ENCODE data around the gene RAB23.

RAB23 gene

GRCh38 chr6:57177545-57178265 lies 44.4 kb downstream of the RAB23 start:
- no peak for DNase-seq

GRCh38 chr6:57174511-57174907 lies 47.6 kb downstream of the RAB23 start:
- DNase-seq = no peak

- no peak for DNase-seq
Observed at GRCh38 chr6:57173886-57174510, 48.1 kb downstream of the RAB23 start.

- DNase-seq = peak; percentile 19 to 23
Observed at GRCh38 chr6:57173056-57173885, 48.8 kb downstream of the RAB23 start.

- peak; percentile 88 to 90 for DNase-seq
Observed at GRCh38 chr6:57172136-57173055, 49.7 kb downstream of the RAB23 start, which contains the start of gene BAG2. BAG2 (plus strand) TSS chr6:57172326; CDS start chr6:57172698, 372 bp downstream.

- no peak for DNase-seq
Observed at GRCh38 chr6:57165080-57165479, 57.0 kb downstream of the RAB23 start.

GRCh38 chr6:57163956-57164355 lies 58.2 kb downstream of the RAB23 start:
- DNase-seq = no peak

GRCh38 chr6:57162516-57162915 lies 59.6 kb downstream of the RAB23 start:
- no peak for DNase-seq

GRCh38 chr6:57162028-57162427 lies 60.1 kb downstream of the RAB23 start:
- no peak for DNase-seq

- no peak for DNase-seq
Observed at GRCh38 chr6:57159127-57159526, 63.0 kb downstream of the RAB23 start.

GRCh38 chr6:57158658-57159057 lies 63.4 kb downstream of the RAB23 start:
- no peak for DNase-seq

- DNase-seq = no peak
Observed at GRCh38 chr6:57147955-57148858, 73.9 kb downstream of the RAB23 start.

- no peak for DNase-seq
Observed at GRCh38 chr6:57147401-57147800, 74.7 kb downstream of the RAB23 start.

GRCh38 chr6:57143690-57144089 lies 78.4 kb downstream of the RAB23 start:
- DNase-seq = no peak

GRCh38 chr6:57142178-57142525 lies 80.0 kb downstream of the RAB23 start:
- no peak for DNase-seq

- DNase-seq = no peak
Observed at GRCh38 chr6:57141451-57142177, 80.5 kb downstream of the RAB23 start.

- no peak for DNase-seq
Observed at GRCh38 chr6:57138026-57138425, 84.1 kb downstream of the RAB23 start.

- no peak for DNase-seq
Observed at GRCh38 chr6:57137350-57137749, 84.8 kb downstream of the RAB23 start.

Measured in CD4-positive, alpha-beta T cell treated with Interferon alpha-2 for 1 hour (primary cell).